Endothelial cell of hepatic sinusoid (primary cell): Measurements from ENCODE around the gene KIF11.

Experiments
- in situ Hi-C: cut with HindIII; loops from 2 replicates; pipeline ENCODE4 v1.10.0; 2017; ENCODE audit warnings: low sequenced_read_pairs

Gene KIF11

DNA sequence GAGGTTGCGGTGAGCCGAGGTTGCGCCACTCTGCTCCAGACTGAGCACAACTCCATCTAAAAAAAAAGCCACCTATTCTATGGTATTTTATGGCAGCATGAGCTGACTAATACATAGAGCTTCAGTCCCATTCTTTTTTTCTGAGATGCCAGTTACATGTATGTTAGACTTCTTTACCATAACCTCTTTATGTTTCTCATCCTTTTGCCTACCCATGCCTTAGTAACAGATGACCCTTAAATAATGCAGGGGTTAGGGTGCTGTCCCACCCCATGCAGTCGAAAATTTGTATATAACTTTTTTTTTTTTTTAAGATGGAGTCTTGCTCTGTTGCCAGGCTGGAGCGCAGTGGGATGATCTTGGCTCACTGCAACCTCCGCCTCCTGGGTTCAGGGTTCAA lies 74.1 kb downstream of the KIF11 start:
- in situ Hi-C loops: no loop called here

DNA sequence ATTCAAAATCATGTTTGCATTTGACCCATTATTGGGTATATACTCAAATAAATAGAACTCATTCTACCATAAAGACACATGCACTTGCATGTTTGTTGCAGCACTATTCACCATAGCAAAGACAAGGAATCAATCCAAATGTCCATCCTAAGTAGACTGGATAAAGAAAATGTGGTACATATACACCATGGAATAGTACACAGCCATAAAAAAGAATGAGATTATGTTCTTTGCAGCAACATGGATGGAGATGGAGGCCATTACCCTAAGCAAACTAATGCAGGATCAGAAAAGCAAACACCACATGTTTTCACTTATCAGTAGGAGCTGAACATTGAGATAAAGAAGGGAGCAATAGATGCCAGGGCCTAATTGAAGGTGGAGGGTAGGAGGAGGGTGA lies 84.8 kb downstream of the KIF11 start:
- in situ Hi-C loops: no loop called here

DNA sequence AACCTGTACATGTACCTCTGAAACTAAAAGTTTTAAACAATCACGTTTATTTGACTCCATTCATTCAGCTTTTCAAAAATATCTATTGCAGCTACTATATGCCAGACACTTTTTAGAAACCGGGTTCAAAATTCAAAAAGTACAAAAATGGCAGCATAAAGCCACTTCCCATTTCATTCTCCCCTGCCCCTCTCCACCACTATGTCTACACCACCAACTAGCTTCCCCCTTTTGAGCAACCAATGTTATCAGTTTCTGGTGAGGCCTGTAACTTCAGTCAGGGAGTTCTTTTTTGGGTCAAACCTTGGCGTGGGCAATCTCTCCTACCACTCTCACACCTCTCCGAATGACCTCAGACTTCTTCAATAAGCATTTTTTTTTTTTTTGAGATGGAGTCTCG lies 85.3 kb downstream of the KIF11 start:
- in situ Hi-C loops: no loop called here

DNA sequence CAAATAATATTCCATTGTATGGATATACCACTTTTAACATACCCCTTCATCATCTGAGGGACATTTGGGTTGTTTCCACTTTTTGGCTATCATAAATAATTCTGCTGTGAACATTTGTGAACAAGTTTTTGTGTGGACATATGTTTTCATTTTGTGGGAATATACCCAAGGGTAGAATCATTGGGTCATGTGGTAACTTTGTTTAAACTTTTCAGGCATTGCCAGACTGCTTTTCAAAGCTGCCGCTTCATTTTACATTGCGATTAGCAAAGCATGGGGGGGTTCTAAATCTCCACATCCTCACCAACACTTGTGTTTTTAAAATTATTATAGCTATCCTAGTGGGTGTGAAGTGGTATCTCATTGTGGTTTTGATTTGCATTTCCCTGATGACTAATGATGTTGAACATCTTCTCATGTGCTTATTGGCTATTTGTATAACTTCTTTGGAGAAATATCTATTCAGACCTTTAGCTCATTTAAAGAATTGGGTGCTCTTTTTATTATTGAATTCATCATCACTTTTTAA lies 88.4 kb downstream of the KIF11 start:
- in situ Hi-C loops: no loop called here

DNA sequence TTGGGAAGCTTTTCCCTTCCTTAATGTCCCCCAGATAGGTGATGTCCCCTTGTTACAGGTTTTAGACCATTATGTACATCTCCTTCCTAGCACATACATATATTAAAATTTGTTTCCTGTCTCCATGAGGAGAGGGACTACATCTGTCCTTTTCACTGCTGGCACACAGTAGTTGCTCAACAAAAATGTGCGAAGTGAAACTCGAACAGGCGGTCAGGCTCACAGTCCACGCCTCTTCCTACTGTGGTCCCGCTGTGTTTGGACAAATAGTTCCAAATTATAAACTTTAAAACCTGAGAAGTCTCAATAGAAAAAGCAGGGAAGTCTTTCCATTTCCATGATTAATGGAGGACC lies 95.6 kb downstream of the KIF11 start:
- in situ Hi-C loops: no loop called here

DNA sequence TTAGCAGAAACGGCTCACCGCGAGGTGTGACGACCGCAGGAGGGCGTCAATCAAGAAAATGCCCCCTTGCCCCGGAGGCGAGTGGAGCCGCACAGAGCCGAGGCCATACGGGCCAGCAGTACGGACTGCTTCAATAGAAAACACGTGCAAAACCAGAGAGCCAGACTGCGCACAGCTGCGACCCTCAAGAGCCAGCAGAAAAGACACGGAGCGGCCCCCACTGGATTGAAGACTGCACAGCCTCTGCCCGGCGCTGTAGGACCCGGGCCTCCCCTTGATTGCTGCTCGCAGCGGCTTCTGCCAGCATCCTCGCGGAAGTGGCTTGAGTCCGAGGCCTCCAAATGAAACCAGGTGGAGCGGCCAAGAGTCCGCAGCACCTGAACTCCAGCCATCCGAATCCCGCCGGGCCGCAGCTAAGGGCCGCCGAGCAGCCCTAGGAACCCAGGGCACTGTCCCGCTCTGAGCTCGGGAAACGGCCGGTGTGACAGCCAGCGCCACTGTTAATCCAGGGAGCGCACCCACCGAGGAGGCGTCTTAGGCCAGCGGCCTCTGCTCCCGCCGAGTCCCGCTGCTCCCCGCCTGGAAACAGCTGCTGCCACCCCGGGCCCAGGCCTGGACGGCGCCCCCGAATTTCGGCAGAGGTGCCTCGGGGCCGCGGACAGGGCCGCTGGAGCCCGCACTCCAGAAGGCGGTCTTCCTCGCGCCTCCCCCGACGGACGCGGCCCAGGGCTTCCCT lies 96.2 kb downstream of the KIF11 start:
- in situ Hi-C loops: no loop called here

DNA sequence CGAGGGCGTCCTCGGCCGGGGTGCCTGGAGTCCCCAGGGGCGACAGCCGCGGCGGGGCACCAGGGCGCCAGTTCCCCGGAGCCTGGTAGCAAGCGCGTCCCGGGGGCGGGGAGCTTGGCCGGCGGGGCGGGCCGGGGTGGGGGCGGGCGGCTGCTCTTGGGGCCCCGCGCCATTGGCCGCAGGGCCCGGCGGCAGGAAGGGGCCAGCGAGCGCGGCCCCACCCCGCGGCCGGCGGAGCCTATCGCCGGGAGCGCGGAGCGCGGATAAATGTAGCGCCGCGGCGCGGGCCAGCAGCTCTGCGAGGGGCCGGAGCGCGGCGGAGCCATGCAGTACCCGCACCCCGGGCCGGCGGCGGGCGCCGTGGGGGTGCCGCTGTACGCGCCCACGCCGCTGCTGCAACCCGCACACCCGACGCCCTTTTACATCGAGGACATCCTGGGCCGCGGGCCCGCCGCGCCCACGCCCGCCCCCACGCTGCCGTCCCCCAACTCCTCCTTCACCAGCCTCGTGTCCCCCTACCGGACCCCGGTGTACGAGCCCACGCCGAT lies 96.8 kb downstream of the KIF11 start, which contains the start of gene HHEX:
TSS of gene HHEX (plus strand) at position 293 of the 548 bp plus-strand sequence. CDS start at position 325, 32 bp downstream.
- in situ Hi-C loops: no loop called here

DNA sequence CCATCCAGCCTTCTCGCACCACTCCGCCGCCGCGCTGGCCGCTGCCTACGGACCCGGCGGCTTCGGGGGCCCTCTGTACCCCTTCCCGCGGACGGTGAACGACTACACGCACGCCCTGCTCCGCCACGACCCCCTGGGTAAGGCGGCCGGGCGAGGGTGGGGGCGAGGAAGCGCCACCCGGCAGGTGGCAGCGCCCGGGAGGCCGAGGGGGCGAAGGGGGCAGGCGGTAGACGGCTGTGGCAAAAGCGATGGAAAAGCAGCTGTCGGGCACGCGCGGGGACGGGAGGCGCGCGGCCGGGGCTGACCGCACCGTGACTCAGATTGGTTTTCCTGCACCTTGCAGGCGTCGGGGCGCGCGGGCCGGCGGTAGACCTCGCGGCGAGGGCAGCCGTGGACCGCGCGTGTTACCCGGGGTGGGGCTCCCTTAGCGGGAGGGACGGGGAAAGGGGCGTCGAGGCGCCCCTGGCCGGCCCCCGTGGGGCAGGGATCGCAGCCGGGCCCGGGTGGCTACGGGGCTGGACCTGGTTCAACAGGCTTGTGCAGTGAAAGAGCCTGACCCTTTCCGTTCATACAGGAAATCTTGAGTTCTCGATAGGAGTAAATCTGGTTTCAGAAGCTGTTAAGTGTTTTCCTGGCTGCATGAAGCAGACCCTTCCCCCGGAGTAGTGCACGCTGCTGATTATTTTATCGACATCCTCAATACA lies 97.4 kb downstream of the KIF11 start:
- in situ Hi-C loops: no loop called here

DNA sequence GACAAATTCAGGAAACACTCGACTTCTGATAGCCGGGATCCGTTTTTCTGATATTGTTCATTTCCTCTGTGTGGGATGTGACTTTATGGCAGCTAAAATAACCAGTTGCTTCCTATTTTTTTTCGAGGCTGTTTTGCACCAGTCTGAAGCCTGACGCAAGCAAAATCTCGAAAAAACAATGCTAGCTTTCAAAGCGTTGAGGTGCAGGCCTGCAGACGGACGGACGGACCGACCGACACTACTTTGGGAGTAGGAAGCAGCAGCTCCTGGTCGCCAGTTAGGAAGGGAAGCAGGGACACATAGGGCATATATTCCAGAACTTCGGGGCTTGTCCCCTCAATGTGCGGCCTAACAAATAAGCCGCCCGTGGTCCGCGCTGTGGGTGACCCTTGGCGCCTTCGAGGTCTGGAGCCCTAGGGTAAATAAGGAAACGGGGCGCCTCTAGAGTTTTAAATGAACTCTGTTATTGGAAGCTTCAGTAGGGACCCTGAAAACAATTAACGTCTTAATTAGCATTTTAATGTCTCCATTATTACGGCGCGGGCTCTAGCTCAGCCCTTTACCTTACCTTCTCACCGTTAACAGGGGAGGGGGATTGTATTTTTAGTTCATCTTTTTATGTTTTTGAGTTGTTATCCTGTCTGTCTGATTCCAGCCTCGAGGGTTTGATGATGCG lies 98.1 kb downstream of the KIF11 start:
- in situ Hi-C loops: no loop called here

DNA sequence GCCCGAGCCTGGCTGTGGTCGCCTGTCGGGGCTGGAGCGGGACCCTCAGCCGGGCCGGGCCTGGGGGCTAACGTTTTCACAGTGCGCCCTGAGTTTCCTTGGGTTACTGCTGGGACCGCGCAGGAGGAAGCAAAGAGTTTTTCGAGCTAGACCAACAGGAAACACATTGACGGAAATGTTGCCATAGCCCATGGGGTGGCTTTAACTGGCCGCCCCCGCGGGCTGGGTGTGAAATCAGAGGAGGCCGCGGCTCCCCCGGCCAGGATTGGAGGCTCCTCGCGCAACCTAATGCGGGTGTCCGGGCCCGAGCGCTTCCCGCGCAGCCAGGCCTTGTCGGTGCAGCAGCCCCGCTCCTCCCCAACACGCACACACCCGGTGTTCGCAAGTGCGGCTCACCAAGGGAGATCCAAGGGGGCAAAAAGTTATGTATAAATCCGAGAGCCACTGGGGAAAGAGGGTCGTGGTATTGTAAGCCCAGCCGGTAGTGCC lies 98.7 kb downstream of the KIF11 start:
- in situ Hi-C loops: no loop called here

DNA sequence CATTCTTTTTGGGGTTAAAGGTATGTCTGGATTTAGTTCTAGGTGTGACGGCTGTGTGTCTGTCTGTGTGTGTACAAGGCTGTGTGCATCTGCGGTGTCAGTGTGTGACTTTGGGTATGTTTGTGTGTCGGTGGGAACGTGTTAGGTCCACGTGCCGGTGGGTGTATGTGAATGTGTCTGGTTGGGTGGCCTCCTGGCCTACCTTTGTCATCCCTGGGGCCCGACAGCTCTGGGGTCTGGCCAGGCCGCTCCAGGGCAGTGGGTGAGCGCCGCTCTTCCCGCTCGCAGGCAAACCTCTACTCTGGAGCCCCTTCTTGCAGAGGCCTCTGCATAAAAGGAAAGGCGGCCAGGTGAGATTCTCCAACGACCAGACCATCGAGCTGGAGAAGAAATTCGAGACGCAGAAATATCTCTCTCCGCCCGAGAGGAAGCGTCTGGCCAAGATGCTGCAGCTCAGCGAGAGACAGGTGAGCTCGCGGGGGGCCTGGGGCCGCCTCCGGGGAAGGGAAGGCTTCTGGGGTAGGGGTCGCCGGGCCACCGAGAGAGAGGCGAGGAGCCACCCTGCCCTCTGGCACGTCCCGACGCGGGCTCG lies 99.2 kb downstream of the KIF11 start:
- in situ Hi-C loops: no loop called here

DNA sequence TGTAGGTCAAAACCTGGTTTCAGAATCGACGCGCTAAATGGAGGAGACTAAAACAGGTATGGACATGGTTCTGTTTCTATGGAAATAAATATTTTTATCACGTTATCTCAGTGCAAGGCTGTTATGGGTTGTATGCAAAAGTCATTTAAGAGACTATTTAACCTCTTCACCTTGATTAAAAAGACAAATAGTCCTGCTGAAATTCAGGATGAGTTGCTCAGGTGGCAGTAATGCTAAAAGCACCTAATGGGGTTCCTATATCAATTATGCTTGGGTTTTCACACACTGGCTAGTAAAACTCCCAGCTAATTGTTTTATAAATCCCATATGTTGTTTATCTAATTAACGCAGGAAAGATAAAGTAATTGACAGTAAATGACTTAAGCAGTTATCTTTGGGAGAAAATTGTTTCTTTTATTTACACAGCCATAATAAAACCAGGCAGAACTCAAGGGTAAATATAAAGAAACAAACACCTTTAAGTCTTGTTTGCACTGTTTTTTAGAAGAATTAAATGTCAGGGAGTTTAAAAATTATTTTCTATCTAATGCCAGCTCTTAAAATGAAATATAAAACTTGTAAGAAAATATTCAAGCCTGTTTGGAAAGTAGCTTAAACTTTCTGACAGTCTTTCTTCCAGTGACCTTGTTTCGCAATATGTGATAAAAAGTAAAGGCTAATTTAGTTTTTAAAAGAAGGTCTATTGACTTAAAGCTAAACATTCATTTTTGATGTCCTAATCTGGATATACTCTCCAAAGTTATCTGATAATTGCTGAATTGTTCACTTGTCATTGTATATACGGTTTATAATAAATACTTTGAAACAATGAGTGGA lies 100.0 kb downstream of the KIF11 start:
- in situ Hi-C loops: no loop called here

DNA sequence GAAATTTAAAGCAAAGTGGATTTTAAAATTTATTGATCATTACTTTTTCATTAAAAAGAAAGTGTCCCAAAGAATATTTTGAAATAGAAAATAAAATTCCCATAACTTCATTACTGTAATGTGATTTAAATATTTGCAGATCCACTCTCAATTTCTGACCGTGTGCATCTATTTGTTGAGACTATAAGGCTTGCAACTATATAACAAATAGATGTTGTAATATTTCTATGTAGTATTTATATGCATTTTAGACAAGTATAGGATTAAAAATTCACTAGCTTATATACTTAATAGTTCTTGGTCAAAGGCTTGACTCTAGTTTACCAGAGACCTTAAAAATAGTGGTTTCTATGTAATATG lies 100.6 kb downstream of the KIF11 start:
- in situ Hi-C loops: no loop called here

DNA sequence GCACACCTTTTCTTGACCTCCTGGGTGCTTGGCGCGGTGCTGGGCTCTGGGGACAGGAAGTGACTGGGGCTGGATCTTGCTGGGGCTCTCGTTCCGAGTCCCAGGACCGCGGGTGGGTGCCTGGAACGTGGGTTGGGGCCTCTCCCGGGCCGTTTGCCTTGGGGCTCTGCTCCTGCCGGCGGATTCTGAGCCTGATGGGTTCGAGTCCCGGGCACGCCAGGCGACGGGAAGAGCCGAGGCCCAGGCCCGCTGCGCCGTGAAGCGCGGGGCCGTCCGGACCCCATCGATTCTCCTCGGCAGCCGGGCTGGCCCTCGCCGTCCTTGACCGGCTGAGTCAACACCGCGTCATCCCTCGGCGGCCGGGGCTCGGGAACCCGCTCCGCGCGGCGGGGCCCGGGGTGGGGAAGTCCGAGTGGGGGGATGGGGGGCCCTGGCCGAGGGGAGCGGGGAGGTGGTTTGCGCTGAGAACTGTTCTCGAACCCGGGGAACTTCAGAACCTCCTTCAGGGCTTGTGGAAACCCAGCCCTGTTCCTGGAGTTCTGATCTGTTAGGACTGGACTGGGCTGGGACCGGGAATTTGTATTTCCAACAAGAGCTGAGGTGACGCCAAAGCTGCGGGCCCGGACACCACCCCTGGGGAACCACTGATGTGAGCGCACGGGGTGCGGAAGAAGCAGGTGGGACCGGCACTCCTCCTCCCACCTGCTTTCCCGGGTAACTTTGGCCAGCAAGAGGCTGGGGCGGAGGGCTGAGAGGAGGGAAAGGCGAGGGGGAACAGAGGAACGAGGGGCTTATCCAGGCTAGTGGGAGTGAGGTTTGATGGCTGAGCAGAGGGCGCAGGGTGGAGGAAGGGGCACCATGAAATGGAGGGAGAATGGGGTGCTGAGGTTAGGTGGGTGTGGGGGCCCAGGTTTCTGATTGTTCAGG lies 103.0 kb downstream of the KIF11 start:
- in situ Hi-C loops: no loop called here

DNA sequence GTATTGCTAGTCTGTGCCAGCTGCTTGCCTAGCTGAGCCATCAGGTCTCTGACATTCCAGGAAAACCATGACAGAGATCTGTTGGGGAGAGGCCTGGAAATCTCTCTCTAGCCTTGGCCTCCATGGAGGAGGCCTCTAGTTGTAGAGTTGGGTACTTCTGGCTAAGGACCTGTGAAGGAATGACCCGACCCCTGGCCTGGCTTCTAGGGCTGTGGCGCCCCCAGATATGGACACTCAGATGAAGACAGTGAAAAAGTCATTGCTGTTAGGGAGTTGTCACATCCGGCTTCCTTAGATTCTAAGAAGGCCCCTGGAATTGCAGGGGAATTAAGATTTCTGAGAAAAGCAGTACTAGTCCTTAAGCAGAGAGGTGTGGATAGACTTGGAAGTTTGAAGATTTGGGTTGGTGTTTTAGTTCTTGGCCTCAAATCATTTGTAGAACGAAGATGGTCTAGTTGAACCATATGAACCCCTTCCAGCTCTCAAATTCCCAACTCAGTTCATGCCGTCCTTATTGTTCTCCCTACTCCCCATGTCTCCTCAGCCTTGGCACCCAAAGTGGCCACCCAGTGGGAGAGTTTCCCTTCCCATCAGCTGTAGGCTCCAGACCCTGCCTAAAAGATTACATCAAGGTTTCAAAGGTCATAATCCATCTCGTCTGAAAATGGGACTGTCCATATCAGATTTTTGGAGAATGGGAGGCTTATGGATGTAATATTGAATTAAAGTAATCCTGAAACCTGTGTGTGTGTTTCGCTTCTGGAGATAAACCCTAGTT lies 103.9 kb downstream of the KIF11 start:
- in situ Hi-C loops: no loop called here

DNA sequence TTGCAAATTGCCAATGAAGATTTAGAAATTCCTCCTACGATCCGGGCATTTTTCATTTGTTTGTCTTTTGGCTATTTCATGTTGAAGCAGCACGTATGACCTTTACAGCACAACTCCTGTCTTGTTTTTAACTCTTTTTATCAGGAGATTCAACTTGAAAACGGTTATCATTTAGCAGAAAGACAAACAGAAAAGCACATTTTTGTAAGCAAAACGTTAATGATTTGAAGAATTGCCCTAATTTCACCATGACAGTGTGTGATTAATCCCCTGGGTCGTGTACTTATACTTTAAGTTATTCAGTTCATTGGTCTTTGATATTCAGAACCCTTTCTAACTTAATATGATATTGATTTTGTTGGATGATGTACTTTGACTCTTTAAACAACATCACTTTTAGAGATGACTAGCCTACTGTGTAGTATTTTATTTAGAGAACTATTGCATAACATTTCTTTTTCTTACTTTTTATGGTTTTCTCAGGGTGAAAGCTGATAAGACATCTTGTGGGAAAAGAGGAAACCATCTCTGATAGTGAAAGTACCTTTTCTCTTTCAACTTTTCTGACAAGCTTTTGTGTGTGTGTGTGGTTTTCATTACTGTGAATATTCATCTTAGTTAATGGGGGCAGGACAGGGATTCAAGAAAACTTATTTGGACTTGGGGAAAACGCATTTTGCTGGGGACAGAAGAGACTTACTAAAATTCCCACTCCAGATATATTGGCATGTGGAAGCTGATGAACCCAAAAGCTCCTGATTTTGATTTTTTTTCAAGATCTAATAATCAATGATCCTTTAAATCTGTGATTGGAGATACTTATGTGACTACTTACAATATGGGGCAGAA lies 105.0 kb downstream of the KIF11 start:
- in situ Hi-C loops: no loop called here

DNA sequence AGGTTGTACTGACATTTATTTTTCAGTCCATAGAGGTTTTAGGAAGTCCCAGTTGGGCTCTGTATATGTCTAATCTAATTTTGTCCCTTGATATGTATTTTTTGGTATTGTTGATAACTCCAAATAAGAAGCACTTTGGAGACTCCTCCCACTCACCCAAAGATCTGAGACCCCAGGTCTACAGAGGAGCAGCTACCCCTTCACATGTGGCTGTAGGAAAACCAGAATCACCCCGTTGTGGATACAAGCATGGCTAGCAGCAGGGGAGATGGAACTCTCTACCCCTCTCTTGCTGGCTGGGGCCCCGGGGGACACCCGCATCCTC lies 106.2 kb downstream of the KIF11 start:
- in situ Hi-C loops: no loop called here
